ENCODE data around the gene PLS3.

Gene PLS3

DNA sequence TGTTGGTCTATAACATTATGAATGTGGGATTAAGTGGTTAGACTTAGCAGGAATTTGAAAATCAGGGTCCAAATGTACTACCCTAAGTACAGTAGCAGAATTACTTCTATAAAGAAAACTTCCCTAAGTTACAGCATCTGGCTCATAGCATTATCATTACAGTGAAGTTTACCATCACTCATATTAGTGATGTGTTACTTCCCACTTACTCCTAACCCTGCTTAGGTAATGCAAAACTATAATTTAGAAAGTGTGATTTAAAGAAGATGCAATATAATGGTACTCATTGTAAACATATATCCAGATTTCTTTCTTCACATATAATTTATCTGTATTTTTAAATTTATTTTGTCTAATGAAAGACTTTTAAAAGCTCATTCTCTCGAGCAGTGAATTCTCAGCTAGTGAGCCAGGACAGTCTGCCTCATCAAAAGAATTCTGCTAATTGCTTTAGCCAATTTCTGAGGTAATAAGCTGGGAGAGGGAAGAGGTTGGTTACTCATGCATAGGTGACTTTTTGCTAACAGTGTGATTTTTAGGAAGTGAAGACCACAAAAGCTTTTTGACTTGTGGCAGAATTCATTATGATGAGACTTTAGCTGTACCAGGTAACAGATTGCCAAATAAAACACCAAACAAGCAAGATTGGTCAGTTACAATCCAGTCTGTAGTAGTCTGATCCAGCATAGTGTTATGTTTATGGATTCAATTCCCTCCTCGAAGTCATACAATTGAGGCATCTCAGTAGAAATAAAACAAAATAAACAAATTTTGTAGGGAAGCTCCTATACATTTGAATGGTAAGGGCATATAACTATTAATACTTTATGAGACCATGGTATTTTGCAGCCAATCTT is 21.0 kb downstream of the PLS3 start:
- TF ChIP-seq JUND (IDR thresholded peaks at IDR 0.05; ENCODE audit: low read depth) = no peak
- in situ Hi-C loops (cut with HindIII; ENCODE audit: low pct_unique_long_range_greater_than_20kb, low sequenced_read_pairs) = no loop called here
- DNase-seq (ENCODE audit: low read depth in 1 of 2, low spot score in 1 of 2) = no peak

GRCh38 chrX:115582616-115583495 is 21.9 kb downstream of the PLS3 start:
- in situ Hi-C loops (cut with HindIII; ENCODE audit: low pct_unique_long_range_greater_than_20kb, low sequenced_read_pairs) = no loop called here
- no peak for TF ChIP-seq JUND (IDR thresholded peaks at IDR 0.05; ENCODE audit: low read depth)
- DNase-seq (ENCODE audit: low read depth in 1 of 2, low spot score in 1 of 2) = no peak

DNA sequence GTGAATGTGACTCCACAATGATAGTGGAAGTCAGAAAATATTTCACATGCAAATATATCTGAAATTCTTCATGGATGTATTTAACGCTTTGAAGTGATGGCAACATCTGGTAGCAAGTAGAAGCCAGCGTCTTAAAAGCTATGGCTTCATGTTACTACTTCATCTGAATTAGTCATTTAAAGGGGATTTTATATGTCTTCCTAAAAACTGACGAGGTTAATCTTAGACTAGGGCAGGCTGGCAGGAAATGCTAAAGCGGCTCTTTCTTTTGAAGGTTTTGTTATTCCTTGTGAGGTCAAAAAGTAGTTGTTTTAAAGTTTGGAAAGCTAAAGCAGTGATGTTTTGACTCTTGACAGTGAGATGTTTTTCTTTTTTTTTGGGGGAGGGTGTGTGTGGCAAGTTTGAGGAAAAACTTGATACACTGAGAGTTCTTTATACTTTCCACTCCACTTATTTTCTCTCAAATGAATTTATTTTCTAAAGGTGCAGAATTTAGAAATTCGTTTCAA is 22.6 kb downstream of the PLS3 start:
- in situ Hi-C loops (cut with HindIII; ENCODE audit: low pct_unique_long_range_greater_than_20kb, low sequenced_read_pairs) = no loop called here
- TF ChIP-seq JUND (IDR thresholded peaks at IDR 0.05; ENCODE audit: low read depth) = no peak
- DNase-seq (ENCODE audit: low read depth in 1 of 2, low spot score in 1 of 2) = no peak

DNA sequence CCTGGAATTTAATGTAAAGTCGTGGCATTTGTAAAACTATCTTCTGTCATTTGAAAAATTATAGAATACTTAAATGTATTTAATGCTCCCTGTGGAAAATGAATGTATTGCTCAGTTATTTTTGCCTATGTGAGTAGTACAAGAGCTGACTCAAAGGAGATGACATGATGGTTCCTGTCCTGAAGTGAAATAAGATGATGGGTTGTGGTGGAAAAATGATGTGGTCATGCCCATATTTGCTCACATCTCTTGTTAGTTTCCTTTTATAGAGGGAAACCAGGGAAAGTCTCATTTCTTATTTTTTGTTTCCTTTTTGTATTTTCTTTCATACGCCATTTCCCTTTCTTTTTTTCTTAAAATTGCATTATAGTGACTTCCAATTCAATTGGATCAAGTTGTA is 23.7 kb downstream of the PLS3 start:
- no peak for DNase-seq (ENCODE audit: low read depth in 1 of 2, low spot score in 1 of 2)
- TF ChIP-seq JUND (IDR thresholded peaks at IDR 0.05; ENCODE audit: low read depth) = no peak
- in situ Hi-C loops (cut with HindIII; ENCODE audit: low pct_unique_long_range_greater_than_20kb, low sequenced_read_pairs) = no loop called here

GRCh38 chrX:115588179-115588578 is 27.2 kb downstream of the PLS3 start:
- in situ Hi-C loops (cut with HindIII; ENCODE audit: low pct_unique_long_range_greater_than_20kb, low sequenced_read_pairs) = no loop called here
- no peak for TF ChIP-seq JUND (IDR thresholded peaks at IDR 0.05; ENCODE audit: low read depth)
- no peak for DNase-seq (ENCODE audit: low read depth in 1 of 2, low spot score in 1 of 2)

DNA sequence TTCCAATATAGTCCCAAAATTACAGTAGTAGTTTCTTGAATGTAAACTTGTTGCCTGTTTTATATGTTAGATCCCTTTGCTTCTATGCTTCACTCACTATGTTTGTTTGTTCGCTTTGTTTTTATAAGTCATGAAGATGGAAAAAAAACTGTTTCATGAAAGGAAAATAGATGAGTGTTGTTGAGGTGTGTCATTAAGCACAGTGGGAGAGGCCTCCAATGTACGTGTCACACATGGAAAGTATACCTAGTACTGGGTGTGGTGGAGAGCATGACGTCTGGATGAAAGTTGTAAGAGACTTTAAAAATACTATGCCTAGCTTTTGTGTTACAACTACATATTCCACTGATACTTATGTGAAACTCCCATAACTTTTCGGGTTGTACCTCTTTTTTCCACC is 28.4 kb downstream of the PLS3 start:
- no peak for TF ChIP-seq JUND (IDR thresholded peaks at IDR 0.05; ENCODE audit: low read depth)
- DNase-seq (ENCODE audit: low read depth in 1 of 2, low spot score in 1 of 2) = no peak
- in situ Hi-C loops (cut with HindIII; ENCODE audit: low pct_unique_long_range_greater_than_20kb, low sequenced_read_pairs) = no loop called here

DNA sequence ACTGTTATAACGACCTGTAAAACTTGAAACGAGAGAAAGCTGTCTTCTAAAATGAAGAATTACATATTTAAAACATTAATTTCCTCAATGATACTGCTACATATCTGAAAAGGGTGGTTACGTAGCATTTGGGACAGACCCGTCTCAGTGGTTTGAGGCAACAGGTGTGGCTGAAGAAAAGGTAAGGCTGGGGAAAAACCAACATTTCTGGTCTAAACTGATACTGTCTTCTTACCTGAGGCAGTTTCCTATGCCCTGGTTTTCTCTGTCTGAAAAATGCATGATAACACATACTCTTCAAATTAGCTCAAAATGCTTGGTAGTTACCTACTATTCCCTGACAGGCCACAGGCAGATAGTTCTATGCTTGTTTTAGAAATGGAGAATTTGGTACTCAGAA is 30.4 kb downstream of the PLS3 start:
- in situ Hi-C loops (cut with HindIII; ENCODE audit: low pct_unique_long_range_greater_than_20kb, low sequenced_read_pairs) = no loop called here
- DNase-seq (ENCODE audit: low read depth in 1 of 2, low spot score in 1 of 2) = no peak
- TF ChIP-seq JUND (IDR thresholded peaks at IDR 0.05; ENCODE audit: low read depth) = no peak

GRCh38 chrX:115591856-115592842 is 31.2 kb downstream of the PLS3 start:
- no peak for TF ChIP-seq JUND (IDR thresholded peaks at IDR 0.05; ENCODE audit: low read depth)
- DNase-seq (ENCODE audit: low read depth in 1 of 2, low spot score in 1 of 2) = no peak
- in situ Hi-C loops (cut with HindIII; ENCODE audit: low pct_unique_long_range_greater_than_20kb, low sequenced_read_pairs) = no loop called here

DNA sequence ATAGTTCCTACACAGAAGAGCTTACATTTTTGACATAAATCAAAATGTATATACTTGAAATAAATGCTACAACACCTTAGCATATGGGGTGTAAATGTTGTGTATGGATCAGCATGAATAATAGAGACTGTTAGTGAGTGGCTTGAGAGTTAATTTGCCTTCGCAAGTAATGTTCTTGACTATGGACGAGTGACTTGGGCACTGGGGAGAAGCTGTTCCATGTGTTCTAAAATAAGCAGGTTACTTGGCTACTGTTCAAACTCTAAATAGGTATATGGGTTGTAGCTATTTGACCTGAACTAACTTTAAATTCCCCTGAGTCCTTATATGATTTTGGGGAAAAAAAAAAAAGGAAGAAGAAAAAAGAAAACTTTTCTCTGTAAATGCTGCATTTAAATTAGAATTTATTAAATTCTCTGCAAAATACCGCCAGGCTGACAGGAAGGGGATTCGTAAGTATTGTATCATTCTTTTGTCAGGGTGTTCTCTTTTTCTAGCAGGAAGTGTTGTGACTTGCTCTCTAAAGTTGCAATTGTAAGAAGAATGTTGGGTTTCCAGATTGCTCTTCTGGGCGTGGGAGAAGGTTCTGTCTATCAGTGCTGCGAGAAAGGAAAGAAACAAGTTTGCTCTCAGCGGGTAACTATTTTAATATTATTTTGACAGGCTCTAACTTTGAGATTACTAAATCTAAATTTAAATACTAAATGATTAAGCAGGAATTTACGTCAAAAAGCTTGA is 32.2 kb downstream of the PLS3 start:
- in situ Hi-C loops (cut with HindIII; ENCODE audit: low pct_unique_long_range_greater_than_20kb, low sequenced_read_pairs) = no loop called here
- TF ChIP-seq JUND (IDR thresholded peaks at IDR 0.05; ENCODE audit: low read depth) = no peak
- no peak for DNase-seq (ENCODE audit: low read depth in 1 of 2, low spot score in 1 of 2)

- in situ Hi-C loops (cut with HindIII; ENCODE audit: low pct_unique_long_range_greater_than_20kb, low sequenced_read_pairs) = no loop called here
- DNase-seq (ENCODE audit: low read depth in 1 of 2, low spot score in 1 of 2) = no peak
- TF ChIP-seq JUND (IDR thresholded peaks at IDR 0.05; ENCODE audit: low read depth) = no peak
Measured at GRCh38 chrX:115595049-115595448, 34.1 kb downstream of the PLS3 start.

- DNase-seq (ENCODE audit: low read depth in 1 of 2, low spot score in 1 of 2) = no peak
- in situ Hi-C loops (cut with HindIII; ENCODE audit: low pct_unique_long_range_greater_than_20kb, low sequenced_read_pairs) = no loop called here
- TF ChIP-seq JUND (IDR thresholded peaks at IDR 0.05; ENCODE audit: low read depth) = no peak
Measured at GRCh38 chrX:115598556-115598955, 37.6 kb downstream of the PLS3 start.

All from T47D (cell line).